ENCODE measurements around the gene CNOT4.

CNOT4 gene, protein sequence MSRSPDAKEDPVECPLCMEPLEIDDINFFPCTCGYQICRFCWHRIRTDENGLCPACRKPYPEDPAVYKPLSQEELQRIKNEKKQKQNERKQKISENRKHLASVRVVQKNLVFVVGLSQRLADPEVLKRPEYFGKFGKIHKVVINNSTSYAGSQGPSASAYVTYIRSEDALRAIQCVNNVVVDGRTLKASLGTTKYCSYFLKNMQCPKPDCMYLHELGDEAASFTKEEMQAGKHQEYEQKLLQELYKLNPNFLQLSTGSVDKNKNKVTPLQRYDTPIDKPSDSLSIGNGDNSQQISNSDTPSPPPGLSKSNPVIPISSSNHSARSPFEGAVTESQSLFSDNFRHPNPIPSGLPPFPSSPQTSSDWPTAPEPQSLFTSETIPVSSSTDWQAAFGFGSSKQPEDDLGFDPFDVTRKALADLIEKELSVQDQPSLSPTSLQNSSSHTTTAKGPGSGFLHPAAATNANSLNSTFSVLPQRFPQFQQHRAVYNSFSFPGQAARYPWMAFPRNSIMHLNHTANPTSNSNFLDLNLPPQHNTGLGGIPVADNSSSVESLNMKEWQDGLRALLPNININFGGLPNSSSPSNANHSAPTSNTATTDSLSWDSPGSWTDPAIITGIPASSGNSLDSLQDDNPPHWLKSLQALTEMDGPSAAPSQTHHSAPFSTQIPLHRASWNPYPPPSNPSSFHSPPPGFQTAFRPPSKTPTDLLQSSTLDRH

GRCh38 chr7:135509839-135510591, at the start of gene CNOT4:
Gene CNOT4 (minus strand): TSS chr7:135510102. CDS start chr7:135438331, 71,771 bp downstream.
- peak; percentile 96 for ATAC-seq
- no peak for TF ChIP-seq CSDC2 (CRISPR knock-in tag; IDR thresholded peaks at IDR 0.05)
- TF ChIP-seq ZNF565 (CRISPR knock-in tag; conservative IDR thresholded peaks at IDR 0.05; ENCODE audit: low read depth) = no peak
- TF ChIP-seq RARB (CRISPR knock-in tag; IDR thresholded peaks at IDR 0.05) = no peak
- no peak for TF ChIP-seq ZC3H10 (CRISPR knock-in tag; IDR thresholded peaks at IDR 0.05)
- TF ChIP-seq, protein P1, sequence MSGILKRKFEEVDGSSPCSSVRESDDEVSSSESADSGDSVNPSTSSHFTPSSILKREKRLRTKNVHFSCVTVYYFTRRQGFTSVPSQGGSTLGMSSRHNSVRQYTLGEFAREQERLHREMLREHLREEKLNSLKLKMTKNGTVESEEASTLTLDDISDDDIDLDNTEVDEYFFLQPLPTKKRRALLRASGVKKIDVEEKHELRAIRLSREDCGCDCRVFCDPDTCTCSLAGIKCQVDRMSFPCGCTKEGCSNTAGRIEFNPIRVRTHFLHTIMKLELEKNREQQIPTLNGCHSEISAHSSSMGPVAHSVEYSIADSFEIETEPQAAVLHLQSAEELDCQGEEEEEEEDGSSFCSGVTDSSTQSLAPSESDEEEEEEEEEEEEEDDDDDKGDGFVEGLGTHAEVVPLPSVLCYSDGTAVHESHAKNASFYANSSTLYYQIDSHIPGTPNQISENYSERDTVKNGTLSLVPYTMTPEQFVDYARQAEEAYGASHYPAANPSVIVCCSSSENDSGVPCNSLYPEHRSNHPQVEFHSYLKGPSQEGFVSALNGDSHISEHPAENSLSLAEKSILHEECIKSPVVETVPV (CRISPR knock-in tag; IDR thresholded peaks at IDR 0.05) = no peak
- TF ChIP-seq GLIS3 (CRISPR knock-in tag; IDR thresholded peaks at IDR 0.05) = no peak

DNA sequence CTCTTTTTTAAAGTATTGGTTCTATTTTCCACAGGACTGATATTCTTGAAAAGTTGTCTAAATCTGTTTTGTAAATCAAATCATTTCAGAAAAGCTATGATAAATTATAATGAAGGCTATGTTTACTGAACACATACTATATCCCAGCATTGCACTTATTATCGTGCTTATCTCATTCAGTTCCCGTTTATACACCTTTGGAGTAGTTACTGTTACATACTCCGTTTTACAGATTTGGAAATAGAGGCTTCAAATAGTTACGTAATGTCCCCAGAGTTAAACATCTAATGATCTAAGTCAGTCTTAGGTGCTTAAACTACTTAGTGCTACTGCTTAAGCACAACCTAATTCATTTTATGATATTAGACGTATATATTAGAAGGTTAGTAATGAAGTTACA, 49.0 kb upstream of the CNOT4 start:
- no peak for ATAC-seq

DNA sequence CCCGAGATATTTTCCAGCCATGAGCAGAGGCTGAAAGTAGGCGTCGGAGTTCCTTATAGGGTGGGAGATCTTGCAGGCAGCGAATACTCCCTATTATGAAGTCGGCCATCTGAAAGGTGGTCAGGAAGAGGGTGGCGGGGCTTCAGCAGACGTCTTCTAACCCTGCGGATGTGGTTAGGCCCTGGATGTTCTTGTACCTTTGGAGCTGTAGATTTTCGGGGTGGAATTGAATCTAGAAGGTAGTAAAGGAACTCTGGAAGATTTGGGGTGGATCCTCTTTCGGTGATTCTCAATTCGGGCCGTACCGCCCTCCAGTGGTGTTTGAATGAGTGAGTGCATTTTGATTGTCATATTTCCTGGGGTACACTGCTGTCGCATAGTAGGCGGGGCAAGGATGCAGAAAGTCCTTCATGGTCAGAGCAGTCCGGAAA, 48.5 kb upstream of the CNOT4 start:
- TF ChIP-seq TOX (CRISPR knock-in tag; IDR thresholded peaks at IDR 0.05; ENCODE audit: borderline replicate concordance) (no peak), ESRRG (CRISPR knock-in tag; IDR thresholded peaks at IDR 0.05) (0 out of 2 replicates have a peak, but pooled peaks have one; percentile 14), PPARA (CRISPR knock-in tag; IDR thresholded peaks at IDR 0.05; ENCODE audit: borderline replicate concordance) (no peak), SNAI2 (CRISPR knock-in tag; IDR thresholded peaks at IDR 0.05) (0 out of 2 replicates have a peak, but pooled peaks have one; percentile 32), OSR1 (CRISPR knock-in tag; IDR thresholded peaks at IDR 0.05) (no peak), ISL1 (CRISPR knock-in tag; IDR thresholded peaks at IDR 0.05) (no peak), ZNF565 (CRISPR knock-in tag; conservative IDR thresholded peaks at IDR 0.05; ENCODE audit: low read depth) (no peak)
- TF ChIP-seq, protein P2, sequence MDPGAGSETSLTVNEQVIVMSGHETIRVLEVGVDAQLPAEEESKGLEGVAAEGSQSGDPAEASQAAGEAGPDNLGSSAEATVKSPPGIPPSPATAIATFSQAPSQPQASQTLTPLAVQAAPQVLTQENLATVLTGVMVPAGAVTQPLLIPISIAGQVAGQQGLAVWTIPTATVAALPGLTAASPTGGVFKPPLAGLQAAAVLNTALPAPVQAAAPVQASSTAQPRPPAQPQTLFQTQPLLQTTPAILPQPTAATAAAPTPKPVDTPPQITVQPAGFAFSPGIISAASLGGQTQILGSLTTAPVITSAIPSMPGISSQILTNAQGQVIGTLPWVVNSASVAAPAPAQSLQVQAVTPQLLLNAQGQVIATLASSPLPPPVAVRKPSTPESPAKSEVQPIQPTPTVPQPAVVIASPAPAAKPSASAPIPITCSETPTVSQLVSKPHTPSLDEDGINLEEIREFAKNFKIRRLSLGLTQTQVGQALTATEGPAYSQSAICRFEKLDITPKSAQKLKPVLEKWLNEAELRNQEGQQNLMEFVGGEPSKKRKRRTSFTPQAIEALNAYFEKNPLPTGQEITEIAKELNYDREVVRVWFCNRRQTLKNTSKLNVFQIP (CRISPR knock-in tag; IDR thresholded peaks at IDR 0.05; ENCODE audit: borderline replicate concordance, low read depth) = no peak
- peak; percentile 74 for ATAC-seq

More for the DNA sequence above, 49.0 kb upstream of the CNOT4 start:
- TF ChIP-seq PATZ1 (CRISPR knock-in tag; IDR thresholded peaks at IDR 0.05; ENCODE audit: borderline replicate concordance) (0 out of 2 replicates have a peak, but pooled peaks have one; percentile 29), PPARA (CRISPR knock-in tag; IDR thresholded peaks at IDR 0.05; ENCODE audit: borderline replicate concordance) (no peak), RARB (CRISPR knock-in tag; IDR thresholded peaks at IDR 0.05) (no peak), TOX (CRISPR knock-in tag; IDR thresholded peaks at IDR 0.05; ENCODE audit: borderline replicate concordance) (no peak)

- peak; percentile 95 for ATAC-seq
- no peak for TF ChIP-seq ZFP30 (CRISPR knock-in tag; IDR thresholded peaks at IDR 0.05)
- TF ChIP-seq ZC3H10 (CRISPR knock-in tag; IDR thresholded peaks at IDR 0.05) = no peak
- TF ChIP-seq PATZ1 (CRISPR knock-in tag; IDR thresholded peaks at IDR 0.05; ENCODE audit: borderline replicate concordance) = no peak
- 0 out of 2 replicates have a peak, but pooled peaks have one; percentile 16 for TF ChIP-seq GLIS3 (CRISPR knock-in tag; IDR thresholded peaks at IDR 0.05)
- no peak; the same call in 1 of the 2 replicates for TF ChIP-seq SNAI2 (CRISPR knock-in tag; IDR thresholded peaks at IDR 0.05)
- TF ChIP-seq ISL1 (CRISPR knock-in tag; IDR thresholded peaks at IDR 0.05) = no peak
- TF ChIP-seq, protein P2 (CRISPR knock-in tag; IDR thresholded peaks at IDR 0.05; ENCODE audit: borderline replicate concordance, low read depth) = no peak
- TF ChIP-seq ESRRG (CRISPR knock-in tag; IDR thresholded peaks at IDR 0.05) = no peak
- TF ChIP-seq OSR1 (CRISPR knock-in tag; IDR thresholded peaks at IDR 0.05) = no peak
- TF ChIP-seq TOX (CRISPR knock-in tag; IDR thresholded peaks at IDR 0.05; ENCODE audit: borderline replicate concordance) = no peak
- TF ChIP-seq, protein P1 (CRISPR knock-in tag; IDR thresholded peaks at IDR 0.05) = no peak
- TF ChIP-seq ZNF8 (CRISPR knock-in tag; IDR thresholded peaks at IDR 0.05) = no peak
- peak; percentile 75; the same call in 1 of the 2 replicates for TF ChIP-seq ZFP3 (CRISPR knock-in tag; IDR thresholded peaks at IDR 0.05)
Measured at GRCh38 chr7:135557455-135558336, 47.8 kb upstream of the CNOT4 start, which contains the start of gene NUP205. Gene NUP205 (plus strand): TSS chr7:135557917. CDS start chr7:135557945, 28 bp downstream.
